Erythroblast (primary cell): ENCODE data around the gene NIPBL.

ENCODE experiments used
- GATA1 ChIP-seq: IDR thresholded peaks from 2 replicates; pipeline ENCODE4 v1.6.1; 2011; ENCODE audit warnings: low read depth, mild to moderate bottlenecking, control low read depth, low read length, moderate library complexity
- POLR2A ChIP-seq: IDR thresholded peaks from 2 replicates; pipeline ENCODE4 v1.6.1; 2011; ENCODE audit warnings: mild to moderate bottlenecking, low read length

DNA sequence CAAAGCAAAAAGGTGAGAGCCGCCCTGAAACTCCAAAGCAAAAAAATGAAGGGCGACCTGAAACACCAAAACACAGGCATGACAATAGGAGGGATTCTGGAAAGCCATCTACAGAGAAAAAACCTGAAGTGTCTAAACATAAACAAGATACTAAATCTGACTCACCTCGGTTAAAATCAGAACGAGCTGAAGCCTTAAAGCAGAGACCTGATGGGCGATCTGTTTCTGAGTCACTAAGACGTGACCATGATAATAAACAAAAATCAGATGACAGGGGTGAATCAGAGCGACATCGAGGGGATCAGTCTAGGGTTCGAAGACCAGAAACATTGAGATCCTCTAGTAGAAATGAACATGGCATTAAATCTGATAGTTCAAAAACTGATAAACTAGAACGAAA, 108.8 kb downstream of the NIPBL start:
- TF ChIP-seq POLR2A (no peak), GATA1 (no peak)
